Large intestine (tissue), 3 donors: Measurements from ENCODE around the gene CTSH. TPM values are rescaled to one million over a fixed set of nuclear protein-coding genes. Genes with fewer than 3 reads are reported as not detected.
A peak's percentile ranks its signal among the peaks of the same experiment; 100 is the strongest.
"Not testable (repeated sequence)": the region's sequence is repeated elsewhere in the genome, so short reads cannot be mapped to it uniquely, and the experiment has no call there.

ENCODE experiments used
- DNase-seq, 2 donors: peaks; one replicate each; pipeline versions ENCODE4 v3.0.0 to v3.0.0-alpha.2; 2013
- H3K27ac ChIP-seq: one replicate; pipeline ENCODE4 v1.5.1; 2013; ENCODE audit warnings: low read length
- H3K27me3 ChIP-seq: 2 replicates; pipeline ENCODE4 v1.6.1; 2013; ENCODE audit warnings: low read length; ENCODE audit not compliant: control insufficient read depth, insufficient read depth
- H3K36me3 ChIP-seq: 2 replicates; pipeline ENCODE4 v1.6.1; 2013; ENCODE audit warnings: low read length; ENCODE audit not compliant: control insufficient read depth, insufficient read depth
- H3K4me1 ChIP-seq: one replicate; pipeline ENCODE4 v1.6.1; 2013; ENCODE audit warnings: low read length; ENCODE audit not compliant: control insufficient read depth, insufficient read depth
- H3K4me3 ChIP-seq: one replicate; pipeline ENCODE4 v1.5.1; 2013; ENCODE audit warnings: low read length
- H3K9me3 ChIP-seq: one replicate; pipeline ENCODE4 v1.6.1; 2013; ENCODE audit warnings: mild to moderate bottlenecking, low read depth, low read length, moderate library complexity; ENCODE audit not compliant: control insufficient read depth
- WGBS: methylation state at CpG from one replicate; pipeline ENCODE4 v1.1.5; 2013; ENCODE audit warnings: low lambda C conversion rate; ENCODE audit not compliant: insufficient coverage; 5-methylcytosine and 5-hydroxymethylcytosine counted together
- polyA plus RNA-seq: library from polyadenylated mRNA; unstranded; fragments of 120-200 nt; gene quantifications from one replicate; pipeline ENCODE4 v1.2.1, GENCODE V29; 2013

CTSH gene
- polyA plus RNA-seq, 1 donor = 340 TPM

- Histone ChIP-seq H3K9me3 (no peaks in the 10 kb centered on the region), H3K36me3 (no peaks in the 10 kb centered on the region), H3K4me3 (peak overlapping the region; percentile 89), H3K27me3 (no peaks in the 10 kb centered on the region), H3K4me1 (peaks cover 3% of the 10 kb centered on the region), H3K27ac (peak overlapping the region; percentile 100)
- peak; percentile 91 to 93 for DNase-seq
- WGBS = no CpG with 5 or more reads among the region's 75 CpGs
Measured at GRCh38 chr15:78872972-78873792, 71.7 kb downstream of the CTSH start.

DNA sequence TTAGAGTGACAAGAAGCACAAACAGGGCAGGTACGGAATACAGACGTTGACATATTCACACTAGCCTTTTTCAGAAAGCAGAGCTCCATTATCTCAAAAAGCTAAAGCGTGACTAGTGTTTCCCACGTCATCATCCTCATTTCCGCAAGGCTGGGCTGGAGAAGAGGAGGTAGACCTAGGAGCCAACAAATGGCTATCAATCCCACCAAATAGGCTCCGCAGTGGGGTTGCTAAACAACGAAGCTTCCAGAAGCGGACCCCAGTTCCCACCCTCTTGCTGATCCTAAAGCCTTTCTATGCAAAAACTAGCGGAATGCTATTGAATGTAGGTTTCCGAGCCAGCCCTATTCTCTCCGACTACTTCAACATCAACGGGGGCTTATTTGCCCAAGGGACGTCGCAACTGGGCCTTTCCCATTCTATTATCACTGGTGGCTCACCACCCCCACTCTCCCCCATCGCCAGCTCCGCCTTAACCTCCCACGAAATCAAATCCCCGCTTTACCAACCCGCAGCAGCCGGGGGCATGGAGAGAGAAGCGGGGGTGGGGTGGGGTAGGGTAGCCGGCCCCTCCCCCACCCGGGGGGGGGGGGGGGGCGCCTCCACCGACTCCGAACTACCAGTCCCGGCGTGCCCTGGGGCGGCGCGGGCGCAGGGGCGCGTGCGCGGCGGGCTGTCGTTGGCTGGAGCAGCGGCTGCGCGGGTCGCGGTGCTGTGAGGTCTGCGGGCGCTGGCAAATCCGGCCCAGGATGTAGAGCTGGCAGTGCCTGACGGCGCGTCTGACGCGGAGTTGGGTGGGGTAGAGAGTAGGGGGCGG, 72.5 kb downstream of the CTSH start, which contains the start of gene MORF4L1:
Gene MORF4L1 (plus strand): TSS at position 736 of the 817 bp plus-strand sequence. CDS start 128 bp downstream, outside the sequence.
- peak within 1 kb of the TSS; percentile 100 for H3K27ac ChIP-seq
- no peaks in the 10 kb centered on the region for H3K27me3 ChIP-seq
- DNase-seq = peak; percentile 98
- no peaks in the 10 kb centered on the region for H3K36me3 ChIP-seq
- WGBS = 0% methylated on average over 1 of the region's 52 CpGs
- no peaks in the 10 kb centered on the region for H3K9me3 ChIP-seq
- H3K4me1 ChIP-seq = no peaks in the 10 kb centered on the region
- peak within 1 kb of the TSS; percentile 89 for H3K4me3 ChIP-seq

GRCh38 chr15:78871483-78872127, 73.2 kb downstream of the CTSH start:
- peak overlapping the region; percentile 74 for H3K4me3 ChIP-seq
- 76% methylated on average over 4 of the region's 24 CpGs for WGBS
- DNase-seq = peak in 1 of 2 donors; percentile 68
- H3K9me3 ChIP-seq, H3K4me1 ChIP-seq, H3K27me3 ChIP-seq, H3K36me3 ChIP-seq: not testable (repeated sequence)
- H3K27ac ChIP-seq = peak overlapping the region; percentile 86

Other genes with a start within 250 kb of the CTSH start
- 10.6 TPM for gene ADAMTS7, start 133.6 kb downstream of the CTSH start, polyA plus RNA-seq
- gene MORF4L1, start 72.2 kb downstream of the CTSH start, polyA plus RNA-seq = 406 TPM
- gene RASGRF1, start 145.7 kb upstream of the CTSH start, polyA plus RNA-seq = 0.61 TPM